Lung (tissue), 12 donors: Measurements from ENCODE around the gene LCN10. TPM values are rescaled to one million over a fixed set of nuclear protein-coding genes. Genes with fewer than 3 reads are reported as not detected.

Source experiments
- ATAC-seq: fragments of 200-7000 bp; cut with Tn5 transposase; one replicate; pipeline ENCODE4 v1.9.1; 2020; ENCODE audit warnings: moderate number of reproducible peaks; ENCODE audit not compliant: insufficient read depth, low FRiP score
- DNase-seq, 3 donors: peaks; one replicate each; pipeline ENCODE4 v3.0.0-alpha.2; 2013 to 2017
- H3K27ac ChIP-seq, 2 donors: one replicate each; pipeline ENCODE4 v1.5.1; 2013; ENCODE audit warnings: mild to moderate bottlenecking in 2 of 2, moderate library complexity in 2 of 2, control low read depth in 1 of 2, inconsistent platforms in 1 of 2, low read depth in 1 of 2, low read length in 1 of 2
- H3K27me3 ChIP-seq, 3 donors: one replicate each; pipeline ENCODE4 v1.5.1; 2013; ENCODE audit warnings: low read length in 2 of 3; ENCODE audit not compliant: control insufficient read depth in 3 of 3, insufficient read depth in 3 of 3
- H3K36me3 ChIP-seq, 4 donors: one replicate each; pipeline ENCODE4 v1.5.1; 2013; ENCODE audit warnings: low read length in 4 of 4, mild to moderate bottlenecking in 1 of 4, moderate library complexity in 1 of 4; ENCODE audit not compliant: control insufficient read depth in 4 of 4, insufficient read depth in 4 of 4
- H3K4me1 ChIP-seq, 5 donors: one replicate each; pipeline ENCODE4 v1.5.1; 2013; ENCODE audit warnings: low read length in 5 of 5, mild to moderate bottlenecking in 2 of 5, moderate library complexity in 1 of 5; ENCODE audit not compliant: control insufficient read depth in 5 of 5, insufficient read depth in 5 of 5
- H3K4me3 ChIP-seq: one replicate; pipeline ENCODE4 v1.5.1; 2013; ENCODE audit warnings: mild to moderate bottlenecking, control low read depth, moderate library complexity
- H3K9ac ChIP-seq, 2 donors: one replicate each; pipeline ENCODE4 v1.5.1; 2013; ENCODE audit warnings: low read length in 2 of 2, control low read depth in 1 of 2; ENCODE audit not compliant: insufficient read depth in 1 of 2
- H3K9me3 ChIP-seq, 4 donors: one replicate each; pipeline ENCODE4 v1.5.1; 2013; ENCODE audit warnings: low read length in 3 of 4, mild to moderate bottlenecking in 1 of 4, moderate library complexity in 1 of 4; ENCODE audit not compliant: control insufficient read depth in 4 of 4, insufficient read depth in 3 of 4
- WGBS, 2 donors: extraction: QIAGEN DNeasy Blood & Tissue Kit; methylation state at CpG; one replicate each; pipeline ENCODE4 v1.1.7; 2013; 5-methylcytosine and 5-hydroxymethylcytosine counted together
- polyA plus RNA-seq, 2 donors: library from polyadenylated mRNA; stranded (reverse); fragments of 200-250 nt; gene quantifications; one replicate each; pipeline ENCODE4 v1.2.1, GENCODE V29; 2013
- total RNA-seq, 2 donors: library from RNA; depleted of rRNA in 1 of 2; stranded (reverse); fragments of >200 nt in 1 of 2; gene quantifications; one replicate each; pipeline ENCODE4 v1.2.1, GENCODE V29; 2014 to 2021
- TF ChIP-seq, protein P1 (sequence below): IDR thresholded peaks from 2 replicates; pipeline ENCODE4 v1.5.1; 2012; ENCODE audit warnings: mild to moderate bottlenecking; ENCODE audit errors: control extremely low read depth, extremely low read depth
- donor health status: control.
- donor health status: control.
- donor health status: Bipolar disorder and iron deficiency.
- donor health status: healthy.
- donor health status: DM: yes; HTN: yes; CAD: no.

LCN10 gene
- total and polyA plus RNA-seq, 4 donors = 0.72 to 6.4 (median 4.7) TPM; not detected in 1

DNA sequence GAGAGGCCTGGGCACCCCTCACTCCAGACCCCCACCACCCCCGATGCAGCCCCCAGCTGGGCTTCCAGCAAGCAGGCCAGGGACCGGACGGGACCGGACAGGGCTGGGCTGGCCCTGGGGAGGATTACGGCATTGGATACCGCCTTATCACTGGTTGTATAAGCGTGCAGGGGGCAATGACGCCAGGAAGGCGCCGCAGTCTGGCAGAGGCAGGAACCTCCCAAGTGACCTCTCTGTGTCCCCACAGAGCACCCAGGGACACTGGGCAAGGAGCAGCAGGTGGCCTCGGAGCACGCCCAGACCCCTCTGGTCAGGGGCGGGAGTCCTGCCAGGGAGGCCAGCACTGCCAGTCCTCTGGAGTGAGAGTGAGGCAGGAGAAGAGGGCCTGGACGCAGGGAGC, 22.3 kb upstream of the LCN10 start:
- Histone ChIP-seq H3K4me3 (no peak overlapping the region), H3K9ac (no peak overlapping the region), H3K4me1 (peaks cover 0 to 2% (median 0%) of the 10 kb centered on the region in 5 donors), H3K27ac (no peak overlapping the region), H3K27me3 (peaks cover 0 to 3% (median 0%) of the 10 kb centered on the region in 3 donors), H3K9me3 (no peaks in the 10 kb centered on the region), H3K36me3 (no peaks in the 10 kb centered on the region)
- TF ChIP-seq, protein P1, sequence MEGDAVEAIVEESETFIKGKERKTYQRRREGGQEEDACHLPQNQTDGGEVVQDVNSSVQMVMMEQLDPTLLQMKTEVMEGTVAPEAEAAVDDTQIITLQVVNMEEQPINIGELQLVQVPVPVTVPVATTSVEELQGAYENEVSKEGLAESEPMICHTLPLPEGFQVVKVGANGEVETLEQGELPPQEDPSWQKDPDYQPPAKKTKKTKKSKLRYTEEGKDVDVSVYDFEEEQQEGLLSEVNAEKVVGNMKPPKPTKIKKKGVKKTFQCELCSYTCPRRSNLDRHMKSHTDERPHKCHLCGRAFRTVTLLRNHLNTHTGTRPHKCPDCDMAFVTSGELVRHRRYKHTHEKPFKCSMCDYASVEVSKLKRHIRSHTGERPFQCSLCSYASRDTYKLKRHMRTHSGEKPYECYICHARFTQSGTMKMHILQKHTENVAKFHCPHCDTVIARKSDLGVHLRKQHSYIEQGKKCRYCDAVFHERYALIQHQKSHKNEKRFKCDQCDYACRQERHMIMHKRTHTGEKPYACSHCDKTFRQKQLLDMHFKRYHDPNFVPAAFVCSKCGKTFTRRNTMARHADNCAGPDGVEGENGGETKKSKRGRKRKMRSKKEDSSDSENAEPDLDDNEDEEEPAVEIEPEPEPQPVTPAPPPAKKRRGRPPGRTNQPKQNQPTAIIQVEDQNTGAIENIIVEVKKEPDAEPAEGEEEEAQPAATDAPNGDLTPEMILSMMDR = no peak
- no peak for ATAC-seq
- 90 to 94% methylated on average over 14 of the region's 14 CpGs for WGBS, 2 donors
- no peak for DNase-seq

DNA sequence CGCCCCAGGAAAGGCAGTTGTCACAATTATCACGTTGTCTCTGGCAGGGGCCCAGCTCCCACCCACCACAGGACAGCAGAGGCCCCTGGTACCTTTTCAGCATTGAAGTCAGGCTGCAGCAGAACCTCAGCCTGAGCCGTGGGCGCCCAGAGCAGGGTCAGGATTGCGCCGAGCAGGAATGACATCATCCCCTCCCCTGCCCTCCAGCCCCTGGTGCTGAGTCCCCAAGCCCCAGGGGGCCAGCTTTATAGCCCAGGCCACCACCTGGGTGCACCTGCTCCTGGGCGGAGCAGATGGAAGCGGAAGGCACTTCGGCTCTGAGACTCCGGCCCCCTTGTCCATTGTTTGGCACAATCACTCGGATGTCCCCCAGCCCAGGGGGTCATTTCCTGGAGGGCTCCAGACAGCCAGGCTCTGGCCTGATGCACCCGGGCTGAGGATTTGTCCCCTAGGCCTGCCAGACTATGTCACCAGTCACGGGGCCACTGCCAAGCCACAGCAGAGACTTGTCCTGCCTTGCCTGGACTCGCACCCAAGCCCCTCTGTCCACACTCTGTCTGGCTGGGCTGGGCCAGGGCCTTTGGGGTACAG, 21.7 kb upstream of the LCN10 start, which contains the start of gene LCN15:
LCN15 (minus strand) TSS at position 218 of the 591 bp plus-strand sequence; CDS start at position 188, 30 bp downstream.
- H3K4me3 ChIP-seq = no peak within 1 kb of the TSS
- no peak within 1 kb of the TSS for H3K27ac ChIP-seq
- peaks cover 0 to 2% (median 0%) of the 10 kb centered on the region in 5 donors for H3K4me1 ChIP-seq
- no peaks in the 10 kb centered on the region for H3K9me3 ChIP-seq
- 69 to 81% methylated on average over 14 of the region's 14 CpGs for WGBS, 2 donors
- no peak for DNase-seq
- ATAC-seq = no peak
- no peak within 1 kb of the TSS for H3K9ac ChIP-seq
- TF ChIP-seq, protein P1 = no peak
- H3K36me3 ChIP-seq = no peaks in the 10 kb centered on the region
- peaks cover 0 to 3% (median 0%) of the 10 kb centered on the region in 3 donors for H3K27me3 ChIP-seq

DNA sequence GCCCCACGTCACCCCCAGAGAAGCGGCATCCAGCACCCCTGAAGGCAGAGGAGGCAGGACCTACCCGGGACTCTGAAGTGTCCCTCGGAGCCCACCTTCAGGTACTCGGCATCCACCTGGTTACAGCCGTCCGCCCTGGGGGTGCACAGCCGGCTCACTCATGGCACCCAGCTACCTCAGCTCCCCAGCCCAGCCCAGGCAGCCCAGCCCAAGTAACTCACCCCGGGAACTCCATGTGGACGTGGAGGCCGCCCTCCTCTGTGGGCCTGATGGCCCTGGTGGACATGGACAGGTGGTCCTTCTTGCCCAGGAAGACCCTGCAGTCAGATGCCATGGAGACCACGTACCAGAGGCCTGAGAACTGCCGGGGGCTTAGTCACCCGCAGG, 20.9 kb upstream of the LCN10 start:
- no peak for DNase-seq
- no peak overlapping the region for H3K27ac ChIP-seq

More for the DNA sequence above, 20.9 kb upstream of the LCN10 start:
- Histone ChIP-seq H3K9ac (no peak overlapping the region), H3K4me1 (peaks cover 0 to 2% (median 0%) of the 10 kb centered on the region in 5 donors), H3K4me3 (no peak overlapping the region), H3K9me3 (no peaks in the 10 kb centered on the region), H3K36me3 (no peaks in the 10 kb centered on the region), H3K27me3 (peaks cover 0 to 3% (median 0%) of the 10 kb centered on the region in 3 donors)
- WGBS, 2 donors = 89 to 90% methylated on average over 14 of the region's 14 CpGs
- TF ChIP-seq, protein P1 = no peak
- no peak for ATAC-seq
